Testis (tissue), 3 donors: ENCODE data around the gene MPV17. TPM values are rescaled to one million over a fixed set of nuclear protein-coding genes. Genes with fewer than 3 reads are reported as not detected.
"Not testable (repeated sequence)": the region's sequence is repeated elsewhere in the genome, so short reads cannot be mapped to it uniquely, and the experiment has no call there.

ENCODE experiments used
- DNase-seq: peaks from one replicate; pipeline ENCODE4 v3.0.0-alpha.2; 2019
- H3K27ac ChIP-seq, 2 donors: fragments of 200-600 bp; sonication (generic); one replicate each; pipeline ENCODE4 v1.5.1; 2019
- H3K27me3 ChIP-seq: fragments of 200-600 bp; sonication (generic); one replicate; pipeline ENCODE4 v1.5.1; 2019
- H3K36me3 ChIP-seq: fragments of 200-600 bp; sonication (generic); one replicate; pipeline ENCODE4 v1.5.1; 2017; ENCODE audit warnings: low read depth; ENCODE audit errors: missing control alignments
- H3K4me1 ChIP-seq: fragments of 200-600 bp; sonication (generic); one replicate; pipeline ENCODE4 v1.5.1; 2019
- H3K4me3 ChIP-seq, 2 donors: fragments of 200-600 bp; sonication (generic); one replicate each; pipeline ENCODE4 v1.5.1; 2017 to 2019
- H3K9me3 ChIP-seq: fragments of 200-600 bp; sonication (generic); one replicate; pipeline ENCODE4 v1.5.1; 2017
- CTCF ChIP-seq, 3 experiments: fragments of 450-650 bp in 2 of 3; fragments of 200-600 bp in 1 of 3; sonication (generic) in 1 of 3; IDR thresholded peaks; one replicate each; pipeline ENCODE4 v1.5.1; 2016 to 2019; ENCODE audit warnings: antibody characterized with exemption in 3 of 3, mild to moderate bottlenecking in 2 of 3, moderate library complexity in 1 of 3
- POLR2A ChIP-seq: fragments of 450-650 bp; IDR thresholded peaks from one replicate; pipeline ENCODE4 v1.6.1; 2017; ENCODE audit warnings: antibody characterized with exemption, mild to moderate bottlenecking, moderate library complexity
- WGBS, 2 donors: methylation state at CpG; one replicate each; pipeline ENCODE4 v1.1.5; 2018; 5-methylcytosine and 5-hydroxymethylcytosine counted together
- intact Hi-C: fragments of 100-400 bp; cut with DNase I; formaldehyde crosslinking; loops from one replicate; pipeline ENCODE4 v1.15.1; 2023; ENCODE audit warnings: low total_unique reads
- polyA plus RNA-seq: library from polyadenylated mRNA; stranded (reverse); fragments of 350-450 nt; fragmentation: Illumina TruSeq; extraction: RNeasy Lipid Tissue Mini Kit (QIAGEN cat#74804); gene quantifications from one replicate; pipeline ENCODE4 v1.2.3, GENCODE V29; 2014; ENCODE audit warnings: low read depth, low replicate concordance; ENCODE audit not compliant: insufficient read depth
- total RNA-seq, 2 donors: library from RNA; depleted of rRNA; stranded (reverse); fragments of >200 nt; gene quantifications; one replicate each; pipeline ENCODE4 v1.2.3, GENCODE V29; 2016

Gene MPV17
- total and polyA plus RNA-seq, 3 donors from 2014 or later = 59.5 to 72.3 (median 71.2) TPM

GRCh38 chr2:27354597-27354927 is 31.7 kb upstream of the MPV17 start:
- Histone ChIP-seq H3K9me3 (no peaks in the 10 kb centered on the region), H3K27me3 (no peaks in the 10 kb centered on the region), H3K4me3 (no peak overlapping the region), H3K27ac (no peak overlapping the region), H3K36me3 (no peaks in the 10 kb centered on the region), H3K4me1 (peaks cover 38% of the 10 kb centered on the region)
- TF ChIP-seq CTCF (IDR thresholded peaks at IDR 0.05) (no peak), POLR2A (no peak)
- DNase-seq = no peak
- intact Hi-C loops = no loop called here
- 86 to 90% methylated on average over 7 of the region's 7 CpGs for WGBS, 2 donors

- no peaks in the 10 kb centered on the region for H3K36me3 ChIP-seq
These were observed 31.1 kb upstream of the MPV17 start for GRCh38 chr2:27353762-27354596.

DNA sequence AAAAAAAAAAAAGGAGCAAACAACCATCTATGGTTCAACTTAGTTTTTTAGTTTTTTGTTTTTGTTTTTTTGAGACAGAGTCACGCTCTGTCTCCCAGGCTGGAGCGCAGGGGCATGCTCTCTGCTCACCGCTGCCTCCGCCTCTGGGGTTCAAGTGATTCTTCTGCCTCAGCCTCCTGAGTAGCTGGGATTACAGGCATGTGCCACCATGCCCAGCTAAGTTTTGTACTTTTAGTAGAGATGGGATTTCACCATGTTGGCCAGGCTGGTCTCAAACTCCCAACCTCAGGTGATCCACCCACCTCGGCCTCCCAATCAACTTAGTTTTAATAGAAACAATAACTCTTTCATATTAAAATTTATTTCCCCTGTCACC is 30.5 kb upstream of the MPV17 start:
- 92 to 96% methylated on average over 5 of the region's 5 CpGs for WGBS, 2 donors
- DNase-seq, H3K9me3 ChIP-seq, intact Hi-C loops, H3K27ac ChIP-seq, H3K36me3 ChIP-seq, H3K27me3 ChIP-seq, H3K4me3 ChIP-seq: not testable (repeated sequence)
- H3K4me1 ChIP-seq = peaks cover 38% of the 10 kb centered on the region

More at GRCh38 chr2:27353762-27354596, 31.1 kb upstream of the MPV17 start:
- Histone ChIP-seq H3K4me1 (peaks cover 38% of the 10 kb centered on the region), H3K4me3 (no peak overlapping the region), H3K9me3 (no peaks in the 10 kb centered on the region), H3K27ac (no peak overlapping the region), H3K27me3 (no peaks in the 10 kb centered on the region)
- intact Hi-C loops = no loop called here
- TF ChIP-seq CTCF (IDR thresholded peaks at IDR 0.05) (no peak), POLR2A (no peak)
- WGBS, 2 donors = 61 to 66% methylated on average over 7 of the region's 7 CpGs
- no peak for DNase-seq

GRCh38 chr2:27351802-27352598 is 29.1 kb upstream of the MPV17 start:
- no peaks in the 10 kb centered on the region for H3K9me3 ChIP-seq
- DNase-seq = no peak
- H3K36me3 ChIP-seq = no peaks in the 10 kb centered on the region
- no peaks in the 10 kb centered on the region for H3K27me3 ChIP-seq
- no peak for TF ChIP-seq POLR2A
- no peak for TF ChIP-seq CTCF (IDR thresholded peaks at IDR 0.05)
- H3K4me1 ChIP-seq = peaks cover 27% of the 10 kb centered on the region
- intact Hi-C loops = no loop called here
- WGBS, 2 donors = 74 to 79% methylated on average over 6 of the region's 6 CpGs
- H3K4me3 ChIP-seq = no peak overlapping the region
- no peak overlapping the region for H3K27ac ChIP-seq

GRCh38 chr2:27350106-27350693 is 27.3 kb upstream of the MPV17 start:
- H3K4me3 ChIP-seq = no peak overlapping the region
- no peak overlapping the region for H3K27ac ChIP-seq
- H3K36me3 ChIP-seq = no peaks in the 10 kb centered on the region
- DNase-seq = no peak
- TF ChIP-seq CTCF (IDR thresholded peaks at IDR 0.05) = no peak
- TF ChIP-seq POLR2A = no peak
- 62 to 69% methylated on average over 7 of the region's 7 CpGs for WGBS, 2 donors
- intact Hi-C loops = no loop called here
- no peaks in the 10 kb centered on the region for H3K9me3 ChIP-seq
- no peaks in the 10 kb centered on the region for H3K27me3 ChIP-seq
- H3K4me1 ChIP-seq = peaks cover 21% of the 10 kb centered on the region
